ENCODE measurements around the gene NABP2. TPM values are rescaled to one million over a fixed set of nuclear protein-coding genes. Genes with fewer than 3 reads are reported as not detected.
A peak's percentile ranks its signal among the peaks of the same experiment; 100 is the strongest.

The NABP2 gene
- polyA plus RNA-seq, 3 donors: 2.7 to 10.1 (median 3.2) TPM

DNA sequence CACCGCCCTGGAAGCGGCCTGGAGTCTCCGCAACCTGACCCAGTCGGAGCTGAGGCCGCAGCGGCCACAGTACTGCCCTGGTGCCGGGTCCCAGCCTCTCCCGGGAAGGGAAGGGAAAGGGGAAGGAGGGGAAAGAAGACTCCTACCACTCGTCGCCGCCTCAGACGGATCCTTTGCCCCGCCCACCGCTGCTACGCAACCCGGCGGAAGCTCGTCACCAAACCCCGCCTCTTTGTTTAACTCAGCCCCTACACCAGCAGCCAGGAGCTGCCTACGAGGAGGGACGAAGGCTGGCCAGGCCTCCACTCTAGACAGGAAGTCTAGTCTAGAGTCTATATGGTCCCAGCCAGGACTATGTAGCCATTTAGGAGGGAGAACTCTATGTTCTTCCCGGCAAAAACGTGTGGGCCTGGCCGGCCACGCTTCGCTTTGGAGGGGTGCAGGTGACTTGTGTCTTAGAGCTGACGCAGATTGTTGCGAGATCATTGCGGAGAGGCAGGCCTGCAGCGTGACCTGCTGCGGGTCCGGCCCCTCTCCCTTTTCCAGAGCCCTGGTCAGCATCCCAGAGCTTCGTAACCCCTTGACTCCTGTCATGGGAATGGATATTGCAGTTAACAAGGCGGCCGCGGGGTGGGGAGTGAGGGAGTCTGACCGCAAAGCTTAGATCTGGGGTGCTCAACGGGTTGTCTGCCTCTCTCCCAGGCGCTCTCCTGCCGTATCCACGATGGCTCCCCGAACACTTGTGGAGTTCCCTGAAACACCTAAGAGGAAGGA lies 2.2 kb upstream of the NABP2 start, which contains the start of gene RNF41:
Gene RNF41 (minus strand): TSS at position 166 of the 774 bp plus-strand sequence. CDS start 7,875 bp downstream, outside the sequence.
- Mint-ChIP-seq H3K27ac (peak within 1 kb of the TSS; percentile 98 to 100 (median 99)), H3K9me3 (peaks cover 0 to 2% (median 0%) of the 10 kb centered on the region in 7 donors), H3K4me3 (peak within 1 kb of the TSS; percentile 95 to 98), H3K4me1 (peaks cover 44% of the 10 kb centered on the region), H3K36me3 (peaks cover 2 to 14% of the 10 kb centered on the region in 2 donors), H3K27me3 (ENCODE audit: low read depth in 3 of 3) (no peaks in the 10 kb centered on the region)
- Histone ChIP-seq H3K79me2 (ENCODE audit: insufficient read depth, low read length) (peaks cover 53% of the 10 kb centered on the region), H4K20me1 (ENCODE audit: insufficient read depth, low read length) (peaks cover 17% of the 10 kb centered on the region), H3K4me2 (replicated peaks; ENCODE audit: extremely low read depth, low read length, poor library complexity, severe bottlenecking) (peak within 1 kb of the TSS; percentile 93), H3K9ac (ENCODE audit: insufficient read depth, low read length, poor library complexity, severe bottlenecking) (peak within 1 kb of the TSS; percentile 82), H3K4me1 (ENCODE audit: control insufficient read depth in 1 of 2, insufficient read depth in 2 of 2, low read length in 2 of 2) (peaks cover 44 to 48% of the 10 kb centered on the region in 2 donors), H3K9me3 (replicated peaks in 1 of 2; ENCODE audit: control insufficient read depth in 1 of 2, insufficient read depth in 1 of 2, low read length in 2 of 2) (no peaks in the 10 kb centered on the region), H3K27me3 (ENCODE audit: control insufficient read depth in 2 of 2, insufficient read depth in 2 of 2, low read length in 2 of 2) (no peaks in the 10 kb centered on the region), H2AFZ (ENCODE audit: insufficient read depth, low read depth, low read length, poor library complexity, severe bottlenecking) (peak within 1 kb of the TSS; percentile 92), H3K4me3 (replicated peaks in 1 of 3; ENCODE audit: low read depth in 2 of 3, low read length in 3 of 3) (peak within 1 kb of the TSS; percentile 71 to 96 (median 85)), H3K27ac (ENCODE audit: low read depth in 1 of 2, low read length in 2 of 2) (peak within 1 kb of the TSS; percentile 94), H3K36me3 (replicated peaks in 1 of 2; ENCODE audit: control insufficient read depth in 1 of 2, insufficient read depth in 2 of 2, low read length in 2 of 2) (peaks cover 3 to 8% of the 10 kb centered on the region in 2 donors)
- TF ChIP-seq, protein P1, sequence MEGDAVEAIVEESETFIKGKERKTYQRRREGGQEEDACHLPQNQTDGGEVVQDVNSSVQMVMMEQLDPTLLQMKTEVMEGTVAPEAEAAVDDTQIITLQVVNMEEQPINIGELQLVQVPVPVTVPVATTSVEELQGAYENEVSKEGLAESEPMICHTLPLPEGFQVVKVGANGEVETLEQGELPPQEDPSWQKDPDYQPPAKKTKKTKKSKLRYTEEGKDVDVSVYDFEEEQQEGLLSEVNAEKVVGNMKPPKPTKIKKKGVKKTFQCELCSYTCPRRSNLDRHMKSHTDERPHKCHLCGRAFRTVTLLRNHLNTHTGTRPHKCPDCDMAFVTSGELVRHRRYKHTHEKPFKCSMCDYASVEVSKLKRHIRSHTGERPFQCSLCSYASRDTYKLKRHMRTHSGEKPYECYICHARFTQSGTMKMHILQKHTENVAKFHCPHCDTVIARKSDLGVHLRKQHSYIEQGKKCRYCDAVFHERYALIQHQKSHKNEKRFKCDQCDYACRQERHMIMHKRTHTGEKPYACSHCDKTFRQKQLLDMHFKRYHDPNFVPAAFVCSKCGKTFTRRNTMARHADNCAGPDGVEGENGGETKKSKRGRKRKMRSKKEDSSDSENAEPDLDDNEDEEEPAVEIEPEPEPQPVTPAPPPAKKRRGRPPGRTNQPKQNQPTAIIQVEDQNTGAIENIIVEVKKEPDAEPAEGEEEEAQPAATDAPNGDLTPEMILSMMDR (IDR thresholded peaks at IDR 0.05): no peak
- intact Hi-C loops (cut with micrococcal nuclease): loop anchor here (2.0 to 5.0 kb wide), 4 partner anchors 35 to 103 kb away; partner anchors contain the start of genes ESYT1 (in 1 of the 2), MYL6 (in 1 of the 2), SMARCC2 (in 1 of the 2) and ZC3H10 (in 1 of the 2)
- WGBS (ENCODE audit: insufficient coverage): 0% methylated on average over 24 of the region's 42 CpGs
- DNase-seq: peak; percentile 92 to 95 (median 94)

GRCh38 chr12:56222531-56222895 lies 1.6 kb upstream of the NABP2 start:
- Histone ChIP-seq H3K79me2 (ENCODE audit: insufficient read depth, low read length) (peaks cover 47% of the 10 kb centered on the region), H3K36me3 (replicated peaks in 1 of 2; ENCODE audit: control insufficient read depth in 1 of 2, insufficient read depth in 2 of 2, low read length in 2 of 2) (peaks cover 1 to 2% of the 10 kb centered on the region in 2 donors), H4K20me1 (ENCODE audit: insufficient read depth, low read length) (peaks cover 13% of the 10 kb centered on the region), H3K27me3 (ENCODE audit: control insufficient read depth in 2 of 2, insufficient read depth in 2 of 2, low read length in 2 of 2) (no peaks in the 10 kb centered on the region), H3K4me2 (replicated peaks; ENCODE audit: extremely low read depth, low read length, poor library complexity, severe bottlenecking) (peak overlapping the region; percentile 93), H3K4me1 (ENCODE audit: control insufficient read depth in 1 of 2, insufficient read depth in 2 of 2, low read length in 2 of 2) (peaks cover 44 to 48% of the 10 kb centered on the region in 2 donors), H2AFZ (ENCODE audit: insufficient read depth, low read depth, low read length, poor library complexity, severe bottlenecking) (peak overlapping the region; percentile 92), H3K4me3 (replicated peaks in 1 of 3; ENCODE audit: low read depth in 2 of 3, low read length in 3 of 3) (peak overlapping the region; percentile 71 to 96 (median 85)), H3K9ac (ENCODE audit: insufficient read depth, low read length, poor library complexity, severe bottlenecking) (peak overlapping the region; percentile 82), H3K27ac (ENCODE audit: low read depth in 1 of 2, low read length in 2 of 2) (peak overlapping the region; percentile 94), H3K9me3 (replicated peaks in 1 of 2; ENCODE audit: control insufficient read depth in 1 of 2, insufficient read depth in 1 of 2, low read length in 2 of 2) (no peaks in the 10 kb centered on the region)
- TF ChIP-seq, protein P1 (IDR thresholded peaks at IDR 0.05): no peak
- Mint-ChIP-seq H3K4me3 (peak overlapping the region; percentile 95 to 98), H3K27me3 (ENCODE audit: low read depth in 3 of 3) (no peaks in the 10 kb centered on the region), H3K27ac (peak overlapping the region; percentile 98 to 100 (median 99)), H3K4me1 (peaks cover 42% of the 10 kb centered on the region), H3K36me3 (peaks cover 4 to 12% of the 10 kb centered on the region in 2 donors), H3K9me3 (peaks cover 0 to 2% (median 0%) of the 10 kb centered on the region in 7 donors)
- peak in 1 of 3 donors; percentile 13 for DNase-seq
- intact Hi-C loops (cut with micrococcal nuclease): loop anchor here (2.0 to 5.0 kb wide), 4 partner anchors 35 to 104 kb away; partner anchors contain the start of genes ESYT1 (in 1 of the 2), MYL6 (in 1 of the 2), SMARCC2 (in 1 of the 2) and ZC3H10 (in 1 of the 2)
- WGBS (ENCODE audit: insufficient coverage): no CpG with 5 or more reads among the region's 4 CpGs

All from CD14-positive monocyte (primary cell).